Glomerular visceral epithelial cell (primary cell): ENCODE data around the gene TBATA.
"Not testable (repeated sequence)": the region's sequence is repeated elsewhere in the genome, so short reads cannot be mapped to it uniquely, and the experiment has no call there.

ENCODE experiments used
- DNase-seq: peaks from one replicate; pipeline ENCODE4 v3.0.0-alpha.2; 2016; ENCODE audit errors: extremely low spot score

The TBATA gene

DNA sequence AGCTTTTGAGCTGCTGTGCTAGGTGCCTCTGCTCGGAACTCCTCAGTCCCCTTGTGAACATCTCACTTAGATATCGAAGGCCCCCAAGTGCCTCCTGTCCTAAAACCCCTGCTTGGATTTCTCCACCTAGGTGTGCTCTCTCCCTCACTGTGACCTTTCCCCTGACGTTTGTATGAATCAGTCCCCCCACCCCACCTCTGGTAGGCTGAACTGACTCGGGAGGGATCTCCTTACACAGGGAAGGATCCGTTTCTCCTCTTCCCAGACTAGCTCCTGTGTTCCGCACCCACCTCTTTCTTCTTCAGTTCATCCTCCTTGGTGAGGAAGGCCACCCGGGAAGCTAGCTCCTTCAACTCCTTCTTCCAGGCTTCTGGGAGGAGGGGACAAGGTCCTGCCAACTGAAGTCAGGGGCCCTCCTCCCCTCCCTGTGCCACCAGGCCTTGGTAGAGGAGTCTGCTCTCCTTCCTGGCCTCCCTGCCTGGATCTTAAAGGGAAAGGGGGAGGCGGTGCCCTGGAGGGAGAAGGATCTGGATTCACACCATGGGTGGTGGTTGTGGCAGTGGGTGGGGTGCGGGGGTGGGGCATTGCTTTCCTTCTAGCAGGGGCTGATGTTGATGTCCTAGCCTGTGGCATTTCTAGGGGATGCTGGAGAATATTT, 6.8 kb downstream of the TBATA start:
- no peak for DNase-seq

GRCh38 chr10:70777063-70777875, 7.9 kb downstream of the TBATA start:
- no peak for DNase-seq

- DNase-seq = no peak
These were observed 8.6 kb downstream of the TBATA start for GRCh38 chr10:70776455-70777005.

GRCh38 chr10:70775679-70776454, 9.3 kb downstream of the TBATA start:
- DNase-seq = no peak

DNA sequence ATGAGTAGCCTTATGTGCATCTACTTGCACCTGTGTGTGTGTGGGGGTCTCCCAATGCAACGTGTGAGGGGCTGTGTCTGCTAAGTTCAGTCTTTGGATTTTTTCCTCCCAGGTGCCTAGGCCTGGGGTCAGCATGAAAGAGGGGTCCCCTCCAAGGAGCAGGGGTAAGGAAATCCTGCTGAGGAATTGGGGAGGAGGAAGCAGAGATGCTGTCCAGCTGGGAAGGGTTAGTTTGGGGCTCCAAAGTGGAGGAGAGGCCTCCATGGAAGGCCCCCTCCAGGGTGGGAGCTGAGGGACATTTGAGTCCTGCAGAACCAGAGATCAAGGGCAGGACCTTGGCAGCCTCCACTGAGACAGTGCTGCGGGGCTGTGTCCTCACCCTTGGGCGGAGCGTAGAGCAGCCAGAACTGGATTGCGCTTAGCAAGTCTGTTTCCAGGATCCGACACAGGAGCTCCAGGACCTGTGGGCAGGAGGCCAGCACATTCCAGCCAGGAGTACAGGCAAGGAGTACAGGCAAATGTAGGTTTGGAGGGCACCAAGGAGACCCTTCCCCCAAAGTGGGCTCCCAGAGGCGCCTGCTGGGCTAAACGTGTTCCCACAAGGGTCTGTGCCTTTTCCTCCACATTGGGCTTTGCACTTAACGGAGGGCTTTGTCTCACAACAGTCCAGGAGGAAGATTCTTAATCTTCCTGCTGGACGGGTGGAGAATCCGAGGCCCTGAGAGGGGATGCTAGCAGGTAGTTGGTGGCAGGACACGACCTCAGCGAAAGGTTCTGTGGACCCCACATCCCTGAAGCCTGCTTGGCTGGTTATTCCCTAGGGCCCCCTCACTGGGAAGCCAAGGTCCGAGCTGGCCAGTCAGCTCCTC, 10.1 kb downstream of the TBATA start:
- no peak for DNase-seq

- DNase-seq = no peak
These were observed 11.0 kb downstream of the TBATA start for GRCh38 chr10:70773965-70774809.

DNA sequence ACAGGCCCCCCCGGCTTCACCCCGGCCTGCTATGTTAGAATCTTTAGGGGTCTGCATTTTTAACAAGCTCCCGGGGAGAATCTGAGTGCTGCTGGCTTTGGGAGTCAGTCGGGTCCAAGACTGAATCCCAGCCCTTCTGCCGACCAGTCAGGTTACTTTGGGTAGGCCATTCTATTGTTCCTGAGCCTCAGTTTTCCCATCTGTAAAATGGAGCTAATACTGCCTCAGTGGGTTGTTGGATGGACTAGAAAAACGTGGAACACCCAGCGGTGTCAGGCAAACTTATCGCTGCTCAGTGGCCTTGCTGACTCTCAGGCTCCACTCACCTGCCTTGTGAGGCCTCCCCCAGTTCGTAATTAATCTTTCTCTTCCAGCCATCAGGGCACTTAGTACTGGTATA, 11.7 kb downstream of the TBATA start:
- no peak for DNase-seq

DNA sequence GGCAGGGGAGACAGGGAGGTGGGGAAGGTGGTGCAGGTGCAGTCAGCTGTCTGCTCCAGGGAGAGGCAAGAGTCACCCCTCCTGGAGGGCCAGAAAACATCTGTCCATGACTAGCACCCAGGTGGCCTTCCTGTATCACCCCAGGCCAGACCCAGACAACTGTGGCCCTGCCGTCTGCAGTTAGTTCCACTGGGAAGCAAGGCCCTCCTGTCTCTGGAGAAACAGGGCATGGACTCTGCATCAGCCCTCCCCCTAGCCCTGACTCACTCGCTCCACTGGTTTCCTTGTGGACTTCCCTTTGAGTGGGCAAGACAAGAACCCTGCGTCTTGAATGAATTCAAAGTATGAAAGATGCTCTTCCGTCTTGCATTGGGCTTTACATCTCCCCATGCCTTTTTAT, 12.6 kb downstream of the TBATA start:
- no peak for DNase-seq

DNA sequence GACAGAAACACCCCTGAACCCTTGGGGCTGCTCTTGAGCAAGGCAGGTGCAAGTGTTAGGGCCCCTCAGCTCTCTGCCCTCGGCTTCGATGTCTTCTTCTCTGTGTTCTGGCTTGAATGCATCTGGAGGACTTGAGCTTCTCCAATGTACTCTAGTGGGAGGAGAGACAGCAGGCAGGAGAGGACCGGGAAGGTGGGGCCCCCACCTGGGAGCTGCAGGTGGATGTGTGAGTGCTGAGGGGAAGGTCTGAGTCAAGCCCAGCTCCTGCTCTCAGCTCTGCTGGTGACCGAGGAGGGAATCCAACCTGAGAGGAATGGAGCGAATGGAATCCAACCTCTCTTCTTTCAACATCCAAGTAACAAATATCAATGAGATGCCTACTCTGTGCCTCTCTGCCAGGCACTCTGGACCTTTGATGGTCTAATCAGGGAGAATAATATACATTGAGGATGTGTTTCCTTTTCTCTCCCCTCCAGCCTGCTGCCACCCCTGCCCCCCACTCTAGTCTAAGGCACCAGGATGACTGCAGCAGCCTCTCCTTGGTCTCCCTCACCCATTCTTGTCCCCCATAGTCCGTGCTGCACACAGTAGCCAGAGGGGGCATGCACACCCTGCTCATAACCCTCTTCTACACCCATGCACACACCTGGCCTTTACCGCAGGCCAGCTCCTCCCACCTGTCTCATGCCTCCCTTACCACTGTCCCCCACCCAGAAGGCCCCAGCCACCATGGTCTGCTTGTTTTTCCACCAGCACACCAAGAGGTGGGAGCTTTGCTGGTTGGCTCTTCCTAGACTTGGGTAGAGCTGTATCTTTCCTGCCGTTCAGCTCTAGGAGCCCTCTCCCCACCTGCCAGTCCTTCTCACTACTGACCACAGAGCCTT, 13.6 kb downstream of the TBATA start:
- no peak for DNase-seq

- DNase-seq = not testable (repeated sequence)
These were observed 14.7 kb downstream of the TBATA start for GRCh38 chr10:70770516-70770915.

DNA sequence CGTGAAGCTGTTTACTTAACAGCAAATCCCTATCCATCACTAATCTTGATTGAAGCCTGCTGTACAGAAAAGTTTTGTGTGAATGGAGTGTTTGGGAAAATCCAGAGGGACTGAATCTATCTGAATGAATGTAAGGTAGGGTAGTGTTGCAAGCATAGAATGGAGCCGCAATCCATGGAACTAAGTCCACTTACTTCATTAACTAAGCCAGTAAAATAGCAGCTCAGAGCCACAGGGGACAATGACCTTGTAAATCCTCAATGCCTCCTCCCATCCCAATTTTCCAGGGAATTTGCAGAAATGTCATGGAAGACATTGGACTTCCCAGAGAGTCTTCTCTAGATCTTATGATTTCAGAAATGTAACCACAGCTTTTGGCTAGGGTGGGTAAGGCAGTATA, 15.2 kb downstream of the TBATA start:
- DNase-seq = no peak

- no peak for DNase-seq
These were observed 16.1 kb downstream of the TBATA start for GRCh38 chr10:70769121-70769520.

DNA sequence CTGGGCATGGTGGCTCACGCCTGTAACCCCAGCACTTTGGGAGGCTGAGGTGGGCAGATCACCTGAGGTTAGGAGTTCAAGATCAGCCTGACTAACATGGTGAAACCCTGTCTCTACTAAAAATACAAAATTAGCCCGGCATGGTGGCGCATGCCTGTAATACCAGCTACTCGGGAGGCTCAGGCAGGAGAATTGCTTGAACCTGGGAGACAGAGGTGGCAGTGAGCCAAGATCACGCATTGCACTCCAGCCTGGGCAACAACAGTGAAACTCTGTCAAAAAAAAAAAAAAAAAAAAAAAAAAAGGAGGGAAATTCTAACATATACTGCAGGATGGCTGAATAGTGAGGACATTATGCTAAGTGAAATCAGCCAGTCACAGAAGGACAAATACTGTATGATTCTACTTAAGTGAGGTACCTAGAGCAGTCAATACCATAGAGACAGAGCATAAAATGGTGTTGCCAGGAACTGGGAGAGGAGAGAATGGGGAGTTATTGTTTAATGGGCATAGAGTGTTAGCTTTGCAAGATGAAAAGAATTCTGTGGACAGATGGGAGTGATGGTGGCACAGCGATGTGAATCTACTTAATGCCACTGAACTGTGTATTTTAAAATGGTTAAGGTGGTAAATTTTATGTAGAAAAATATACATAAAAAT, 17.0 kb downstream of the TBATA start:
- DNase-seq = not testable (repeated sequence)

- no peak for DNase-seq
These were observed 19.2 kb downstream of the TBATA start for GRCh38 chr10:70765794-70766594.

- DNase-seq = no peak
These were observed 21.6 kb downstream of the TBATA start for GRCh38 chr10:70763567-70763966.

DNA sequence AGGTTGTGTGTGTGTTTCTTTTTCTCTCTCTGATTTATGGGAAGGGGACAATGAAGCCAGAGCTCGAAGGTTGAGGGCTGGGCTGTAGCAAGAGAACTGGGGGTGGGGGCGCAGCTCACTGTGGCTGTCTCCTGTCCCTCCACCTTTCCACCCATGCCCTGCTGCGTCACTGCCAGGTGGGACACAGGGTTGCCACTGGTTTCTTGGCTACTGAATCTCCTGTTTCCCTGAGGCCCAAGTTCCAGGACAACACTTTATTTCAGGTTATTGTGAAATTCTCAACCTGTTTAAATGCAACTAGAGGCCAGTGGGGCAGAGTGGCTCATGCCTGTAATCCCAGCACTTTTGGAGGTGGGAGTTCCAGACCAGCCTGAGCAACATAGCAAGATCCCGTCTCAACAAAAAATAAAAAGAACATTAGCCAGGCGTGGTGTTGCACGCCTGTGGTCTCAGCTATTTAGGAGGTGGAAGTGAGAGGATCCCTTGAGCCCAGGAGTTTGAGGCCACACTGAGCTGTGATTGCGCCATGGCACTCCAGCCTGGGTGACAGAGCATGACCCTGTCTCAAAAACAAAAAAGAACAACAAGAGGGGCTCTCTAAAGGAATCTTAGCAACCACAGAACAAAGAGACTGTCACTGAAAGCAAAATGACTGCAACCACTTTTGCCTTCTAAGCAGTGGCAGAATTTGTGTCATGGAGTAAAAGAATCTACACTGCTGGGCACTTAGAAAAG, 22.6 kb downstream of the TBATA start:
- no peak for DNase-seq

DNA sequence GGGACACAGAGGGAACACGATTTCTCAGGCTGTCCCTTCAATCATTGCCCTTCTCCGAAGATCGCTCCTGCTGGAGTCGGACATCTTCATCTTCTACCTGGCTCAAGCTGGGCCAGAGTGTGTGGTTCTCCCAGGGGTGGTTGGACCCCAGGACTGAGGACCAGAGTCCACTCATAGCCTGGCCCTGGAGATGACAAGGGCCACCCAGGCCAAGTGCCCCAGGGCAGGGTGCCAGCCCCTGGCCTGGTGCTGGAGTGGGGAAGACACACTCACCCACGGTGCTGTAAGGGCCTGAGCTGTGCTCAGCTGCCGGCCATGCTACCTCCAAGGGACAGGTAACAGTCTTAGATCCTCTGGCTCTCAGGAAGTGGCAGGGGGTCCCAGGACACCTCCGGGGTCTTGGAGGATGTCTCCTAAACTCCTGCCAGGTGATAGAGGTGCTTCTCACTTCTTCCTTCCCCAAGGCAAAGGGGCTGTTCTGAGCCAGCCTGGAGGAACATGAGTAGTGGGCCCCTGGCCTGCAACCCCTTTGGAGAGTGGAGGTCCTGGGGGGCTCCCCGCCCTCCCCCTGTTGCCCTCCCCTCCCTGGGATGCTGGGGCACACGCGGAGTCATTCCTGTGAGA, 23.3 kb downstream of the TBATA start:
- no peak for DNase-seq
